Measurements from ENCODE around the gene CAST.
"Not testable (repeated sequence)": the region's sequence is repeated elsewhere in the genome, so short reads cannot be mapped to it uniquely, and the experiment has no call there.

Gene CAST

DNA sequence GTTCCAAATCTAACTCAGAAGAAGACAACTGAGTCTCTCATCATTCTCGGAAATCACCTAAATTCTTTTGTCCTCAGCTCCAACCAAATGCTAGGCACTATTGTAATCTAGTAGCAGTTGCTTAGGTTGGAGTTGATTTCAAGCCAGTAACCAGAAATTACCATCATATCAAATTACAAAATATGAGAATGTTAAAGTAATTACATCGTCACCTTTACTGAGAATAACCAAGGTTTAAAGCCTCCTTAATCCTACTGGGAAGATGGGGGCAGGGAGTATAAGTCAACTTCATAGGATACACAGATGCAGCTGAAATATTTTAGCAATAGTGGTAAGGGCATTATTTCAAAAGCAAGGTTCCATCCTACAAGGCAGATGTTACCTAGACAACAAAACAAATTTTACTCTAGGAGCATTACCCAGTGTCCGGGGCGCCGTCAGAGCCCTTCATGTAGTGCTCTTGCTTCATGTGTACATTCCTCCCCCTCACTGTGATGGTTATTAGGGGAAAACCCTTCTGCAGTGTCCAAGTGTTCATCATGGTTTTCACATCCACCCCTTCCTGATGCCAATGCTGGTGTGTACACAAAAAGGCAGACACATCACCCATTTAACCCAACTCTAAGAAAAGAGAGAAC, 126.1 kb downstream of the CAST start:
- DNase-seq = no peak

DNA sequence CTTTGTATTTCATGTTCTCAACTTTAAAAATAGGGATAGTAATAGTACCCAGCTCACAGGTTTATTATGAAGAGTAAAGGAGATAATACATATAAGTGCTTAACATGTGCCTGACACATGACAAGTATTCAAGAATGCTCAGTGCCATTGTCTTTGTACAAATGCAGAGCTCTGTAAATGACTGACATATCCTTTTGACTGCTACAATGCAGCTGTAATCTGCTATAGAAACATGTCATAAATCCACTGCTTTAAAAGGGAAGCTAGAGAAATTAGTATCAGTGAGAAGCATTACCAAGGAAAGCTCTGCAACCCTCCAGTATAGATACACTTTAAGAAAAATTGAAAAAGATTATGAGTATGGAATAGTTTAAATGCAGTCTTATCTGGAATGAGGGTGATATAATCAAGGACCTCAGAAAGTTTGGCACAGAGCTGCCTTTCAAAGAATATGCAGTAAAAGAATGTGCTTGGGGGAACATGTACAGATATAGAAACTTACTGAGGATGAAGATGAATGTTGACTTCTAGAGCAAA, 127.7 kb downstream of the CAST start:
- no peak for DNase-seq

DNA sequence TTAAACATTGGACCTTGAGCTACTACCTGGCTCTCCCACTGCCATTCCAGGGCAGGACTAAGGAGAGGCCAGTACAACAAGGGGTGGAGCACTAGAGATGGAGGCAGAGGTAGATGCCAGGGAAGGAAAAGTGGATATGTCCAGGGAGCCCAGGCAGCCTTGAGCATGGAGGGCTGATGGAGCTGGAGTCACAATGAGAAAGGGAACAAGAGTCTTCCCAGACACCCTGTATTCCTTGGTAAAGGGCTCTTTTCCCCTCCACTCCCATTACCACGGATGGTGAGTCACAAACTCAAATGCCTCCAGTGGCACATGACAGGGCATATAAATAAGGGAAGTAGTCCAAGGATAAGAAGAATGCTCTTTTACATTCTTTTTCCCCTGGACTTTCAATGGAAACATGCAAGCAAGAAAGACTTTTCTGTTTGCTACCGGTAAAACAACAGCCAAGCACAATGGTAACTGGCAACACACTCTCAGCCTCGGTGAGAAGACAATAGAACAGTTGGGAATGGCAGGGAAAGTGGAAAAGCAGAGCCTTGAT, 128.9 kb downstream of the CAST start:
- DNase-seq = no peak

DNA sequence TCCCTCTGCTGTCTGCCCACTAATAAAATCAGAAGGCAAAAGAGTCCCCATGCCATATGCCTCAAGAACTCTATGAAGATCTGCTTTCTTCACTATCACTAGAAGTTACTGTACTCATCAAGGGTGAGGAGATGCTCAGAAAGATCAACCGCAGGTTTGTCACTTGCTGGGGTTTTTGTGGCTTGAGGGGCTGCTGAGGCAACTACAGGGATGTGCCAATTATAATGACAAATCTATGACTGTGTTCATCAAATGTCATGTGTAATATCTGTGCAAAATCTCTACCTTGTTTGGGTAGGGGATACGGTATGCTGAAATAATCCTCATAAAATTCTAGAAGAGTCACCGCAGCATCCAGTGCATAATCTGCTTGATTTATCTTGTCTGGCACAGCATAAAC, 132.6 kb downstream of the CAST start:
- no peak for DNase-seq

GRCh38 chr5:96795626-96796025, 133.4 kb downstream of the CAST start:
- DNase-seq = no peak

DNA sequence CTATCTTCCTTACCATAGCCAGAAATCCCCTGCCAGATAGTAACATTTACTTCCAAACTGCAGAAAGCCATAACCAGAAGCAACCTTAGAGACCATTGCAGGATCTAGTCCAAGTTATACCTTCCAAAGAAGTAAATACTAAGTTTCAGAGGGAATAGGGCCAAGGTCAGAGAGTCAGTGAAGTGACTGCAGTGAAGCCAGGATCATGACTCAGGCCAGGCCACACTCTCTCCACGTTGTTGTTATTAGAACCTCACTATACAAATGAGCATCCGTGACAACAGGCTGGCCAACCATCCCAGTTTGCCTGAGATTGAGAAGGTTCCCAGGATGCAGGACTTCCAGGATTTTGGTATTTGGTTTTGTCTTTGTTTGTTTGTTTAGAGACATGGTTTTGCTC, 134.3 kb downstream of the CAST start:
- no peak for DNase-seq

GRCh38 chr5:96801718-96802117, 139.5 kb downstream of the CAST start:
- not testable (repeated sequence) for DNase-seq

DNA sequence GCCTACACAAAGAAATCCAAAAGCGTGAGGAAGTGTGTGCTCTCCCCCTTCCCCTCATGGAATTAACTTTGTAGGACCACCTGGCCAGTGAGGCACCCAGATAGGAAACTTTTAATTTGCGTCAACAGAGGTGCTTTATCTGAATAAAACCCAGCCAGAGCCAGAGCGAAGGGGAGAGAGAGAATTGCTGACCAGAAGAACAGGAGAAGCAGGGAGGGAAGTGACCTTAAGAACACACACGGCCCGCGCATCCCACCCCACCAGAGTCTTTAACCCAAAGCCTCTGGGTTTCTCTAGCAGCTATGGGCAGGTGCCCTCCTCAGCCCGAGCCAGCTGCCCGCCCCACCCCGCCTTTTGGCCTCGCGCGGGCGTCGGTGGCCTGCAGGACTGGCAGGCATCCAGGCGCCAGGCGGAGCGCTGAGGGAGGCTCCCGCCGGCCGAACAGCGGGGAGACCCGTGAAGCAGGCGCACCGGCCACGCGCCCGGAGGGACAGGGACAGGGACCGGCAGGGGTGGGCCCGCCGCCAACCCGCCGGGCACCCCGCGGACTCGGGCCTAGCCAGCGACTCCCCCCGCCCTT, 145.0 kb downstream of the CAST start:
- DNase-seq = peak; percentile 85

DNA sequence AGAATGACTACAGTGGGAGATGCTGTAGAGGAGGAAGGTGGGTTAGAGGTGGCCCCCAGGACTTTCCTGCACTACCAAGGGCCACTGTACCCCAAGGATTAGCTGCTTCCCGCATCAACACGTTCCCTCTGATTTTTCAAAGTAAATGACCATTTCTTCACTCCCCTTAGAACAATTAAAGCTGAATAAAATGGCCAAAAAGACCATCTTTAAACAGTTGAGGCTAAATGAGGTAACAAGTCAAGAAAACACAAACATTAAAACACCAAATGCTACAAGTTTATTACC, 146.3 kb downstream of the CAST start:
- DNase-seq = no peak

- no peak for DNase-seq
These were observed 146.8 kb downstream of the CAST start for GRCh38 chr5:96808868-96809558.

- DNase-seq = no peak
These were observed 147.7 kb downstream of the CAST start for GRCh38 chr5:96809921-96810320.

DNA sequence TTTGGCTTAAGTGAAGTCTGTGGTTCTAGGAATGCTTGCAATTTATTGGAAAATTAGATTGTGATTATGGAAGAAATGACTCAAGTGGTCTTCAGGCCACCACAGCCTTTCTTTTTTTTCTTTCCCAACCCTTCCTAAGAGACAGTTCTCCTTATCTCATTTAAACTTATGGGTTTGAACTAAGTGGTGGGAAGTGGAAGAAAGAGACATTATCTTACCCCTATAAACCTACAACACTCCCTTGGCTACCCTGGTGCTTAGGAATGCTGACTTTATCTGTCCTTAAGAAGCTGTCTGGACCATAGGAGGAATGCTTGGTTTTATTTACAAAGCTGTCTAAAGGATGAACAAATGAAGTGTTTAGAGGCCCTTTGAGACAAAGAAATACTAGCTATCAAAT, 150.7 kb downstream of the CAST start:
- DNase-seq = peak; percentile 21

DNA sequence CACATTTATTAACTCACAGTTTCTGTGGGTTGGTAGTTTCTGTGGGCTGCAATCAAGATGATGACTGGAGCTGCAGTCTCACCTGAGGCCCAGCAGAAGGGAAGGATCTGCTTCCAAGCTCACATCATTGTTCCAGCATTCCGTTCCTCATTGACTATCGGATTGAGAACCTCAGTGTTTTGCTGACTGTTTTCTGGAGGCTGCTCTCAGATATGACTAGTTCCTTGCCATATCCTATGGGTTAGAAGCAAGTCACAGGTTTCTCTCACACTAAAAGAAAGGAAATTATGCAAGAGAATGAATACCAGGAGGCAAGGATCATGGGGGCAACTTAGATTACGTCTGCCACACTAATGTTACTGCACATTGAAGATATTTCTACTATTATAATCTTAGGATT, 151.9 kb downstream of the CAST start:
- DNase-seq = no peak

- DNase-seq = peak; percentile 60
These were observed 154.3 kb downstream of the CAST start for GRCh38 chr5:96816411-96816939.

DNA sequence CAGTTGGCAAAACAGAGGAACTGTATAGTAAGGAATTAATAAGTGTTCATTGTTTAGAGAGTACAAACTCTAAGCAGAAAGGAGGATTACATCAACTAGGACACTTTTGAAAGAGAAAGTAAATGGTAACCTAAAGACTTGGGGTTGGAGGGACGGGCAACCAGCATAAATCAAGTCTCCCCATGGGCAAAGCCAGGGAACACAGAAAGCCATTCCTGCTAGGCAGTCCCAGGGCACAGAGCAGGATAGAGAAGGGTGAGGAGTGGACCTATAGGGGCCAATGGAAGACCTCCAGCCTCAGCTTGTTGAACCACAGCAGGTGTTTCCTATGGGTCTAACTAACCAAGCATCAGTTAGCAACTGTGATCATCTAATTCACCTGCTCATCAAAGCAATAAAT, 154.8 kb downstream of the CAST start:
- DNase-seq = no peak

DNA sequence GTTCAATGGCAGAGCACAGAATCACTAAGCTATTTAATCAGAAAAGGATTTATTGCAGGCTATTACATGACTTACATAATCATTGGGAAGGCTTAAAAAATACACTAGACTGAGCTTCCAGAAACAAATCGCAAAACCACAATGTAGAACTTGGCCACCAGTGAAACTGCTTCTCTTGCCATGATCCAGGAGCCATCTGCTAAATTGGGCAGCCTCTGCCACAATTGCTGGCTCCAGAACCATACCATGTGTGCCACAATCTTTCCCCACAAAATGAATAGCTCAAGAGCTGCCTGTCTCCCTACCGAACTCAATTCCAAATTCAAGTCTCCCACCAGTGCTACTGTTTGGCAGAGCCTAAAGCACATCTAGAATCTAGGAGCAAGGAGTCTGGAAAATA, 155.3 kb downstream of the CAST start:
- DNase-seq = no peak

GRCh38 chr5:96818125-96818788, 156.1 kb downstream of the CAST start:
- no peak for DNase-seq

- no peak for DNase-seq
These were observed 157.6 kb downstream of the CAST start for GRCh38 chr5:96819806-96820205.

- DNase-seq = no peak
These were observed 159.2 kb downstream of the CAST start for GRCh38 chr5:96821260-96821916.

DNA sequence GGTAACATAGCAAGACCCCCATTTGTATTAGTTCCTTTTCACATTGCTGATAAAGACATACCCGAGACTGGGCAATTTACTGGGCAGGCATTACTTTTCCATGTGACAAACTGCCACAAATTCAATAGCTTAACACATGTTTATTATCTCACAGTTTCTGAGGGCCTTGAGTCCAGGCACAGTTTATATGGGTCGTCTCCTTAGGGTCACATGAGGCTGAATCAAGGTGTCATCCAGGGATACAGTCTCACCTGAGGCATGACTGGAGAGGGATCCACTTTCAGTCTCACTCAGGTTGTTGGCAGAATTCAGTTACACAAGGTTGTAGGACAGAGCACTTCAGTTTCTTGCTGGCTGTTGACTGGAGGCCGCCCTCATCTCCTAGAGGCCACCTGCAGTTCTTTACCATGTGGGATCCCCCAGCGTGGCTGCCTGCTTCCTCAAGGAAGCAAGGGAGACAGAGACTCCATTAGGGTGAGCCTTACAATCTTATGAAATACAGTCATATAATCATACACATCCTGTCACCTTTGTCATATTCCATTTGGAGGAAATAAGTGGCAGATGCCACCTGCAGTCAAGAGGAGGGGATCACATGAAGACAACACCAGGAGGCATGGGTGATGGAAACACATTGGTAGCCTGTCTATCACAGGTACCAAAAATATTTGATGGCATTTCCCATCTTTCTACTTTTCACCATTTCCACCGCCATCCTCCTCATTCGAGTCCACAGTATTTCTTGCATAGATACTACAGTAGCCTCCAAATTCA, 160.7 kb downstream of the CAST start:
- DNase-seq = no peak

DNA sequence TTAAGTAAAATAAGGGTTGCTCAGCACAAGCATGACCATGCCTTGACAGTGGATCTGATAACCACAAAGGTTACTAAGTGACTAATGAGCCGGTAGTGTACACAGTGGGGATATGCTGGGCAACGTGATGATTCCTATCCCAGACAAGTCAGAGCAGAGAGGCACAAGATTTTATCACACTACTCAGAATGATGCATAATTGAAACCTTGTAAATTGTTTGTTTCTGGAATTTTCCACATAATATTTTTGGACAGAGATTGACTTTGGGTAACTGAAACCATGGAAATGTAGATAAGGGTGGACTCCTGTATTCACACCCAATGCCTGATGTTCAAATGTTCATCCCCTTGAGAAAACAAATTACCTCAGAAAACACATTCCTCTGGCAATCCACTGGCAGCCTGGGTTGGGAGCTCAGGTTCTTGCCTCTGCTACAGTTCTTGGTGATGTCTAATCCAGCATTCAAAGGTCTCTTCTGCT, 161.8 kb downstream of the CAST start:
- DNase-seq = peak; percentile 30
